IMR-90 (cell line): ENCODE results near the gene ANP32A. TPM values are rescaled to one million over a fixed set of nuclear protein-coding genes. Genes with fewer than 3 reads are reported as not detected.

Experiments
- ATAC-seq: fragments of 200-7000 bp; cut with Tn5 transposase; 2 replicates; pipeline ENCODE4 v1.9.1; 2020; ENCODE audit warnings: low read depth, mild to moderate bottlenecking, moderate library complexity
- BruUV-seq: library from RNA; stranded (reverse); fragments of 400-500 nt; replicated peaks from 2 replicates; lab custom pipeline; 2021; lab: Mats Ljungman, UMichigan
- CTCF ChIA-PET: fragments of 300-600 bp; formaldehyde crosslinking; extraction: SDS; loops from one replicate; lab custom pipeline; 2021; ENCODE audit warnings: antibody characterized with exemption; lab: Yijun Ruan, JAX
- POLR2A ChIA-PET: fragments of 300-600 bp; sonication (Branson Sonifier 250); formaldehyde crosslinking; loops from one replicate; lab custom pipeline; 2022; ENCODE audit warnings: antibody characterized with exemption; ENCODE audit not compliant: unreplicated experiment; lab: Charles Lee
- DNase-seq: peaks from one replicate; pipeline ENCODE4 v3.0.0; 2013
- H2AFZ ChIP-seq: replicated peaks from 2 replicates; pipeline ENCODE3; 2013; ENCODE audit warnings: low read length, mild to moderate bottlenecking; ENCODE audit not compliant: poor library complexity
- H2AK5ac ChIP-seq: 2 replicates; pipeline ENCODE4 v1.6.1; 2013; ENCODE audit warnings: low read depth, low read length, inconsistent platforms
- H2AK9ac ChIP-seq: replicated peaks from 2 replicates; pipeline ENCODE3; 2013; ENCODE audit warnings: mild to moderate bottlenecking, low read depth, low read length, moderate library complexity; ENCODE audit not compliant: poor library complexity
- H2BK120ac ChIP-seq: 2 replicates; pipeline ENCODE4 v1.6.1; 2013; ENCODE audit warnings: low read depth, low read length, inconsistent platforms
- H2BK15ac ChIP-seq: 3 replicates; pipeline ENCODE4 v1.6.1; 2013; ENCODE audit warnings: low read depth, low read length, inconsistent platforms
- H2BK20ac ChIP-seq: 2 replicates; pipeline ENCODE4 v1.6.1; 2013; ENCODE audit warnings: low read depth, mild to moderate bottlenecking, inconsistent platforms, low read length, moderate library complexity
- H2BK5ac ChIP-seq: 2 replicates; pipeline ENCODE4 v1.6.1; 2013; ENCODE audit warnings: mild to moderate bottlenecking, low read depth, low read length, inconsistent platforms; ENCODE audit not compliant: poor library complexity, severe bottlenecking
- H3K14ac ChIP-seq: replicated peaks from 2 replicates; pipeline ENCODE4 v1.6.1; 2013; ENCODE audit warnings: low read depth, low read length, inconsistent platforms
- H3K18ac ChIP-seq: 2 replicates; pipeline ENCODE4 v1.6.1; 2013; ENCODE audit warnings: low read depth, low read length, control low read depth
- H3K23ac ChIP-seq: 2 replicates; pipeline ENCODE4 v1.6.1; 2013; ENCODE audit warnings: low read depth, low read length, inconsistent platforms
- H3K27ac ChIP-seq: 2 replicates; pipeline ENCODE4 v1.5.1; 2013; ENCODE audit warnings: mild to moderate bottlenecking, control low read depth, low read length; ENCODE audit not compliant: insufficient read depth
- H3K27me3 ChIP-seq: 2 replicates; pipeline ENCODE4 v1.6.1; 2013; ENCODE audit warnings: low read length; ENCODE audit not compliant: control insufficient read depth, insufficient read depth
- H3K36me3 ChIP-seq: 2 replicates; pipeline ENCODE4 v1.6.1; 2013; ENCODE audit warnings: low read length, mixed read lengths; ENCODE audit not compliant: control insufficient read depth, insufficient read depth
- H3K4ac ChIP-seq: 2 replicates; pipeline ENCODE4 v1.6.1; 2013; ENCODE audit warnings: low read depth, low read length, inconsistent platforms
- H3K4me1 ChIP-seq: 2 replicates; pipeline ENCODE4 v1.6.1; 2013; ENCODE audit warnings: low read length, mixed read lengths; ENCODE audit not compliant: control insufficient read depth, insufficient read depth
- H3K4me2 ChIP-seq: 2 replicates; pipeline ENCODE4 v1.6.1; 2013; ENCODE audit warnings: low read depth, mild to moderate bottlenecking, control low read depth, low read length, moderate library complexity
- H3K4me3 ChIP-seq: 2 replicates; pipeline ENCODE4 v1.5.1; 2013; ENCODE audit warnings: low read depth, mild to moderate bottlenecking, control low read depth, low read length, moderate library complexity; ENCODE audit not compliant: insufficient read depth
- H3K56ac ChIP-seq: 2 replicates; pipeline ENCODE4 v1.6.1; 2013; ENCODE audit warnings: low read length, inconsistent platforms; ENCODE audit not compliant: insufficient read depth; ENCODE audit errors: extremely low read depth
- H3K79me1 ChIP-seq, 2 experiments: 2 replicates each; pipeline ENCODE4 v1.6.1; 2013; ENCODE audit warnings: low read length in 2 of 2, inconsistent platforms in 1 of 2, low read depth in 1 of 2
- H3K9ac ChIP-seq: 2 replicates; pipeline ENCODE4 v1.6.1; 2013; ENCODE audit warnings: low read depth, low read length, control low read depth
- H3K9me1 ChIP-seq: 2 replicates; pipeline ENCODE4 v1.6.1; 2013; ENCODE audit warnings: low read length, inconsistent platforms; ENCODE audit not compliant: insufficient read depth
- H3K9me3 ChIP-seq: 2 replicates; pipeline ENCODE4 v1.6.1; 2013; ENCODE audit warnings: low read length; ENCODE audit not compliant: control insufficient read depth, insufficient read depth
- H4K20me1 ChIP-seq: 2 replicates; pipeline ENCODE4 v1.6.1; 2013; ENCODE audit warnings: low read length, inconsistent platforms; ENCODE audit not compliant: insufficient read depth
- H4K5ac ChIP-seq: 2 replicates; pipeline ENCODE4 v1.6.1; 2013; ENCODE audit warnings: mild to moderate bottlenecking, low read depth, low read length, control low read depth
- H4K8ac ChIP-seq, 2 experiments: 2 replicates each; pipeline ENCODE4 v1.6.1; 2013; ENCODE audit warnings: low read depth in 2 of 2, low read length in 2 of 2, control low read depth in 1 of 2, inconsistent platforms in 1 of 2
- H4K91ac ChIP-seq: 2 replicates; pipeline ENCODE4 v1.6.1; 2013; ENCODE audit warnings: low read depth, low read length, inconsistent platforms; ENCODE audit not compliant: insufficient read depth
- MAZ ChIP-seq: IDR thresholded peaks from 2 replicates; pipeline ENCODE4 v1.6.1; 2012; ENCODE audit warnings: low read depth, mild to moderate bottlenecking, low read length, improper control_type of control experiment, moderate library complexity, borderline replicate concordance
- WGBS, 2 experiments: methylation state at CpG; one replicate each; pipeline versions ENCODE4 v1.1.5 to v1.1.7; 2013; ENCODE audit warnings: missing lambda C conversion rate in 2 of 2; ENCODE audit not compliant: insufficient read length in 1 of 2; ENCODE audit errors: extremely low coverage in 2 of 2; 5-methylcytosine and 5-hydroxymethylcytosine counted together
- dilution Hi-C: fragments of 300-500 bp; cut with HindIII; formaldehyde crosslinking; loops from one replicate; pipeline ENCODE4 v1.14.3; 2018; ENCODE audit warnings: low sequenced_read_pairs; ENCODE audit not compliant: unreplicated experiment
- in situ Hi-C: fragments of 300-500 bp; cut with MboI; formaldehyde crosslinking; loops from 3 replicates; pipeline ENCODE4 v1.14.3; 2019; ENCODE audit warnings: low sequenced_read_pairs, inconsistent platforms, mixed read lengths
- intact Hi-C: fragments of 100-400 bp; cut with micrococcal nuclease; formaldehyde crosslinking; loops from 2 replicates; pipeline ENCODE4 v1.10.0; 2022
- polyA plus RNA-seq, 3 experiments: library from polyadenylated mRNA; depleted of rRNA; stranded (reverse); fragments of >200 nt; gene quantifications; 2 replicates each; pipeline ENCODE4 v1.2.3, GENCODE V29; 2012; ENCODE audit warnings: low replicate concordance in 1 of 3
- total RNA-seq: library from RNA; depleted of rRNA; stranded (reverse); fragments of >200 nt; gene quantifications from 2 replicates; pipeline ENCODE4 v1.2.3, GENCODE V29; 2012

ANP32A gene
- total and polyA plus RNA-seq, 2 of the 4 experiments (the other 2 are of a cell fraction): 62.4 to 72.8 TPM

GRCh38 chr15:68773036-68773435 is 47.7 kb downstream of the ANP32A start:
- Histone ChIP-seq H3K9me1 (no peaks in the 10 kb centered on the region; the same call in 1 of the 2 replicates), H3K56ac (no peak overlapping the region), H3K36me3 (peaks cover 5% of the 10 kb centered on the region), H4K8ac (no peak overlapping the region), H3K27ac (no peak overlapping the region), H2BK15ac (no peak overlapping the region), H2AK9ac (no peak overlapping the region), H3K79me1 (no peaks in the 10 kb centered on the region), H3K4me3 (no peak overlapping the region), H2BK5ac (no peak overlapping the region), H3K27me3 (peaks cover 16% of the 10 kb centered on the region), H3K4me1 (no peaks in the 10 kb centered on the region; the same call in 1 of the 2 replicates), H3K9ac (no peak overlapping the region), H2AK5ac (no peak overlapping the region), H3K9me3 (0 out of 2 replicates have a peak, but pooled peaks cover 2% of the 10 kb centered on the region), H4K20me1 (0 out of 2 replicates have a peak, but pooled peaks cover 2% of the 10 kb centered on the region), H2BK20ac (no peak overlapping the region), H3K18ac (no peak overlapping the region), H2BK120ac (no peak overlapping the region), H3K4me2 (no peak overlapping the region), H3K23ac (no peak overlapping the region), H4K5ac (no peak overlapping the region), H3K14ac (no peak overlapping the region), H3K4ac (no peak overlapping the region), H2AFZ (no peak overlapping the region), H4K91ac (no peak overlapping the region)
- intact Hi-C loops: no loop called here
- ChIA-PET CTCF (no interaction called here), POLR2A (no interaction called here)
- dilution Hi-C loops: no loop called here
- no CpG with 5 or more reads among the region's 2 CpGs for WGBS, 2 experiments
- no TSS peak for BruUV-seq
- TF ChIP-seq MAZ: no peak
- DNase-seq (no peak), ATAC-seq (no peak)
- in situ Hi-C loops: no loop called here
